ENCODE measurements around the gene CHRNB2. TPM values are rescaled to one million over a fixed set of nuclear protein-coding genes. Genes with fewer than 3 reads are reported as not detected.

Gene CHRNB2
- total and polyA plus RNA-seq, 2 donors (not counting 3 experiments of a cell fraction or from before 2014, with no cell fraction given) = not detected

GRCh38 chr1:154519591-154519991 lies 48.0 kb upstream of the CHRNB2 start:
- no peak overlapping the region for H3K4me2 ChIP-seq (ENCODE audit: insufficient read depth, low read length)
- TF ChIP-seq GATA2 (IDR thresholded peaks at IDR 0.05; ENCODE audit: insufficient read depth, insufficient read length, low read depth, low read length) = no peak
- TF ChIP-seq JUN (IDR thresholded peaks at IDR 0.05; ENCODE audit: borderline replicate concordance, insufficient read depth, insufficient read length, low read depth) = no peak
- no peak for TF ChIP-seq POLR2AphosphoS5 (IDR thresholded peaks at IDR 0.05; ENCODE audit: insufficient read depth, low read depth, low read length)
- TF ChIP-seq MYC (IDR thresholded peaks at IDR 0.05; ENCODE audit: low read depth, low read length) = no peak
- TF ChIP-seq POLR2A (IDR thresholded peaks at IDR 0.05; ENCODE audit: low read depth, low read length) = no peak
- TF ChIP-seq MAX (IDR thresholded peaks at IDR 0.05; ENCODE audit: insufficient read depth, insufficient read length) = no peak
- no peak for TF ChIP-seq CTCF (IDR thresholded peaks at IDR 0.05; ENCODE audit: extremely low read depth in 1 of 2, insufficient read depth in 1 of 2, low read depth in 1 of 2, low read length in 2 of 2)
- no peaks in the 10 kb centered on the region for H4K20me1 ChIP-seq (replicated peaks; ENCODE audit: control insufficient read depth, extremely low read depth, insufficient read depth, low read length)
- H3K27ac ChIP-seq (ENCODE audit: insufficient read depth, low read depth, low read length) = no peak overlapping the region
- no peak overlapping the region for H3K9ac ChIP-seq (replicated peaks; ENCODE audit: extremely low read depth, insufficient read depth, low read length)
- dilution Hi-C loops (cut with MboI; ENCODE audit: extremely low pct_ligation_motif_present, low sequenced_read_pairs) (no loop called here), intact Hi-C loops (cut with micrococcal nuclease) (no loop called here)
- no TSS peak for BruUV-seq (replicated peaks)
- H3K36me3 ChIP-seq (ENCODE audit: control insufficient read depth in 2 of 2, extremely low read depth in 1 of 2, insufficient read depth in 2 of 2, low read length in 2 of 2) = no peaks in the 10 kb centered on the region
- ChIA-PET CTCF (interaction anchor here (1.0 to 2.5 kb wide), 3 partner anchors 17 to 39 kb away, joined by 3 to 18 read pairs (median 5); no protein-coding TSS in a partner anchor), POLR2A (no interaction called here)
- peaks cover 18% of the 10 kb centered on the region for H3K4me1 ChIP-seq (ENCODE audit: control insufficient read depth, extremely low read depth, insufficient read depth, low read length)
- H3K27me3 ChIP-seq (ENCODE audit: control insufficient read depth in 2 of 2, insufficient read depth in 2 of 2, low read length in 2 of 2) = no peaks in the 10 kb centered on the region
- DNase-seq (ENCODE audit: low read depth, low spot score) (no peak), FAIRE-seq (no peak)
- H2AFZ ChIP-seq (ENCODE audit: low read depth, low read length) = peak overlapping the region; percentile 5
- no peak overlapping the region for H3K4me3 ChIP-seq (replicated peaks in 1 of 3; ENCODE audit: insufficient read depth in 1 of 3, low read depth in 1 of 3, low read length in 3 of 3)
- H3K9me3 ChIP-seq (replicated peaks; ENCODE audit: control insufficient read depth, insufficient read depth, low read length) = no peaks in the 10 kb centered on the region
- no peaks in the 10 kb centered on the region for H3K79me2 ChIP-seq (ENCODE audit: control insufficient read depth, insufficient read depth, low read length)
- no peaks in the 10 kb centered on the region for H3K9me1 ChIP-seq (replicated peaks; ENCODE audit: control insufficient read depth, extremely low read depth, insufficient read depth, low read length)
